GM21786 (cell line): ENCODE measurements around the gene TIMM29.

ENCODE experiments used
- ATAC-seq: cut with Tn5 transposase; IDR thresholded peaks from one replicate; pipeline ENCODE4 v1.9.1; 2021; ENCODE audit not compliant: unreplicated experiment

Gene TIMM29

GRCh38 chr19:10928563-10929401, at the start of gene TIMM29, which contains the start of gene YIPF2:
Gene TIMM29 (plus strand): TSS chr19:10928811. CDS start chr19:10928823, 12 bp downstream.
Gene YIPF2 (minus strand): TSS chr19:10928639. CDS start chr19:10928410, 229 bp downstream.
- ATAC-seq = peak; percentile 75

DNA sequence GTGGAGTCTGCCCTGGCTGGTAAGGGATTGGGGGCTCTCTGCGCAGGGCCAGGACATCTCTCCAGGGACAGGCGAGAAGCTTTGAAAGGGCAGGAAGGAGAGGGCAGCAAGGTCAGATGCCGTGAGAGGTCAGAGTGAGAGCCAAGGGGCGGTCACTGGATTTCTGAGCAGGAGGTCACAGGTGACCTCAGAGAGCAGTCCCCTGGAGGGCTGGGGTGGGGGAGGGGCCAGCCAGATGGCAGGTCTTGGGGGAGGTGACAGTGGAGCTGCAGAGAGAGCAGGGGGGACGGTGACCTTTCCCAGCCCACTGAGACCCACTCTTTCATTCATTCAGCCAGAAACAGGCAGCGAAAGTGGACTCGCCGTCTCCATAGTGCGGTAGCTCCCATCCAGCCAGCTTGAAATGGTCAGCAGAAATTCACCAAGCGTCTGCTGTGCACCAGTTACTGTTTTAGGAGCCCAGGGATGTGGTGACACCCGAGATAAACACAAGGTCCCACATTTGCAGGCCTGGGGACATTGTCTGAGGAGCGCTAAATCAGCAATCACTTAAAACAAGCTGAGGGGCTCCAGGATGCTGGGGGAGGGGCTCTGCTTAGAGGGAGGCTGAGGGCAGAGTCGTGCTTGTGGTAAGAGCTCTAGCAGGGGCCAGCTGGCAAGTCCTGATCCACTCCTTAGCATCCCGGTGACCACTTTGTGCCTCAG, 47.1 kb upstream of the TIMM29 start:
- no peak for ATAC-seq

DNA sequence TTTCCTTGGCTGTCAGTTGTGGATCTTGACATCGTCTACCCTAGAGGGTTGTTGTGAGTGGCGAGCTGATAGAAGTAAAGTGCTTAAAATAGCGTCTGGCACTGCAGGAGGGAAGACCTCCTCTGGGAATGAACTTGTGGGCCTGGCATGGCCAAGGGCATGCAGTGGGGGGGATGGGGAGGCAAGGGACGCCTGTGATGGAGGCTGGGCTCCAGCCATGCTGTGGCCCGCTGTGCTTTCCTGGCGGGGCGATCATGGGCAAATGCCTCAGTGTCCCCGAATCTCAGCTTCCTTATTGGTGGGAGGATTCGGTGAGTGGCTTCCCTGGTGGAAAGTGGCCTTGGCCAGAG, 46.5 kb upstream of the TIMM29 start:
- no peak for ATAC-seq

DNA sequence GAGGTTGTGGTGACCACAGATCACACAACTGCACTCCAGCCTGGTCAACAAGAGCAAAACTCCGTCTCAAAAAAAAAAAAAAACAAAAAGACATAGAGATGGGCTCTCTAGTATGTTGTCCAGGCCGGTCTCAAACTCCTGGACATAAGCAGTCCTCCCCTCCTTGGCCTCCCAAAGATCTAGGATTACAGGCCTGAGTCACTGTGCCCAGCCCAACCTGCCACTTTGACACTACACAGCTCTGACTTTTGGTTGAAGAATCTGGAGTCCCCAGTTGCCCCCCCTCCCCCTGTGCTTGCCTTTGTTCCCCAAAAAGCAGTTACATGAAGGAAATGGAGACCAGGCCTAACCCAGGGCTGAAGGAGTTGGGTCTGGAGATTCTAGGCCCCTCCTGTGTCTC, 44.3 kb upstream of the TIMM29 start:
- ATAC-seq = no peak

GRCh38 chr19:10885201-10886169, 43.1 kb upstream of the TIMM29 start:
- ATAC-seq = no peak

- no peak for ATAC-seq
Measured at GRCh38 chr19:10887616-10888367, 40.8 kb upstream of the TIMM29 start.

DNA sequence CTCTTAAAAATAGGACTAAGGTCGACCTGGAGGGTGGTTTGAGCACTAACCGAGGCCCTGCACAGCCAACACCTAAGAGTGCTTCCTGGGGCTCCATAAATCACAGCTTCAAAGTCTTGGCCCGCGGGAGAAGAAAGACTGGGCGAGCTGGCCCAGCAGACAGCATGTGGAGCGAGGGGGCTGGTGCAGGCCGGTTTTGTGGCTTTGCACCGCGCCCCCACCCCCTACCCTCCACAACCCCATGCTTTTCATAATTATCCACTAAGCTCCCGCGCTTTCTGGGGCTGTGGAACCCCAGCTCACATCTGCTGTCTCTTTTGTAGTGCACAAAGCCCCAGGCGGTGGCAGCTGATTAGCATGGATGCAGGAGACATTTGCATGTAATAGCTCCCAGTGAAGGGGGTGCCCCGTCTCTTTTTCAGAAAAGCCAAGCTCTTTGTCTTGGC, 40.2 kb upstream of the TIMM29 start:
- ATAC-seq = no peak

- ATAC-seq = no peak
Measured at GRCh38 chr19:10889880-10890279, 38.7 kb upstream of the TIMM29 start.

GRCh38 chr19:10891405-10892086, 37.1 kb upstream of the TIMM29 start:
- ATAC-seq = no peak

DNA sequence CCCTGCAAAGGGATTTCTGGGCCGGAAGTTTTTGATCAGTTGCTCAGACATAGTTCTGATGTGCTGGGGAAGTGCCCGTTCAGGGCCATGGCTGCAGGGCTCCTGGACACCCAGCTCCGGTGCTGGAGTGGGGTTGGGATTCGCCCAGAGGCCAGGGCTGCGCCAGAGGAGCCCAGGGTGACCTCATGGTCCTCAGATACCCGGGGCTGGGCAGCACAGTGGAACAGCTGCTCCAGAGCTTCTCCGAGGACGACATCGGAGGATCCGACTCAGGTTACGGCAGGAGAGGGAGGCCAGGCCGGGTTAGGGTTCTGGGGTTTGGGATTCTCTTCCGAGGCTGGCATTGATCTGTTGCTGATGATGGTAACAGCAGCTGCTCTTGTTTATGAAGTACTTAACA, 36.4 kb upstream of the TIMM29 start:
- no peak for ATAC-seq

DNA sequence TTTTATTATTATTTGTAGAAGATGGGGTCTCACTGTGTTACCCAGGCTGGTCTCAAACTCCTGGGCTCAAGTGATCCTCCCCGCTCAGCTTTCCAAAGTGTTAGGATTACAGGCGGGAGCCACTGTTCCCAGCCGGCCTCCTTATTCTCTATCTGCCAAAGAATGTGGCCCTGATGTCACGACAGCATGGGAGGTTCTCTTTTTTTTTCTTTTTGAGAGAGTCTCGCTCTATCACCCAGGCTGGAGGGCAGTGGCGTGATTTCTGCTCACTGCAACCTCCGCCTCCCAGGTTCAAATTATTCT, 33.7 kb upstream of the TIMM29 start:
- ATAC-seq = no peak

DNA sequence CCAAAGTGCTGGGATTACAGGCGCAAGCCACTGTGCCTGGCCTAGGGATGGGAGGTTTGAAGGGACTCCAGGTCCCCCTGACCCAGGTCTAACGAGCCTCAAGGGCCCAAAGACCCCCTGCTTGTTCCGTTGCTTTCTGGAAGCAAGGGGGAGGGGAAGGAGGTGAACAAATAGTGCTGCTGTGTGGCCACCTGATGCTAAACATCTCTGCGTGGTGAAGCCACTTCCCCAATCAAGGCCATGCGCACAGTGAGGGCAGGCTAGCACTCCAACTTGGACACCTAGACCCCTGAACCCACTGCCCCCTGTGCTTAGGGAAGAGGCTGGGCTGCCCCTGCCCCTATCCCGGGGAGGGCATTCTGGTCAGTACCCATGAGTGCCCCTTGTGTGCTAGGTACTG, 33.2 kb upstream of the TIMM29 start:
- no peak for ATAC-seq

- no peak for ATAC-seq
Measured at GRCh38 chr19:10895920-10896319, 32.7 kb upstream of the TIMM29 start.

GRCh38 chr19:10896851-10897526, 31.6 kb upstream of the TIMM29 start:
- no peak for ATAC-seq

GRCh38 chr19:10898633-10899032, 30.0 kb upstream of the TIMM29 start:
- no peak for ATAC-seq

- ATAC-seq = no peak
Measured at GRCh38 chr19:10899151-10899653, 29.4 kb upstream of the TIMM29 start.

GRCh38 chr19:10907925-10908324, 20.7 kb upstream of the TIMM29 start:
- no peak for ATAC-seq

GRCh38 chr19:10908380-10908960, 20.1 kb upstream of the TIMM29 start:
- ATAC-seq = no peak
